HepG2 (cell line): ENCODE data around the gene SCIN. TPM values are rescaled to one million over a fixed set of nuclear protein-coding genes. Genes with fewer than 3 reads are reported as not detected.
"Not testable (repeated sequence)": the region's sequence is repeated elsewhere in the genome, so short reads cannot be mapped to it uniquely, and the experiment has no call there.

Experiments used
- ATAC-seq: fragments of 200-7000 bp; cut with Tn5 transposase; 3 replicates; pipeline ENCODE4 v1.9.1; 2020; ENCODE audit warnings: mild to moderate bottlenecking, moderate library complexity
- BruUV-seq: library from RNA; stranded (reverse); fragments of 400-500 nt; replicated peaks from 2 replicates; lab custom pipeline; 2021; lab: Mats Ljungman, UMichigan
- CTCF ChIA-PET: fragments of 300-600 bp; formaldehyde crosslinking; extraction: SDS; loops from one replicate; lab custom pipeline; 2021; ENCODE audit warnings: low total read pairs, inconsistent platforms, low intra/inter-chr PET ratio; lab: Yijun Ruan, JAX
- POLR2A ChIA-PET: fragments of 350-600 bp; sonication (Branson Sonifier 250); formaldehyde crosslinking; loops from one replicate; lab custom pipeline; 2020; ENCODE audit warnings: antibody characterized with exemption, inconsistent platforms; lab: Yijun Ruan, JAX
- DNase-seq: peaks from one replicate; pipeline ENCODE4 v3.0.0-alpha.2; 2015; ENCODE audit warnings: low spot score
- FAIRE-seq: peaks from 3 replicates; lab custom pipeline; 2011; peaks lifted over from hg19 to GRCh38; lab: Jason Lieb, UNC
- H2AFZ ChIP-seq: one replicate; pipeline ENCODE4 v1.6.1; 2011; ENCODE audit warnings: low read length, inconsistent platforms
- H3K27ac ChIP-seq: fragments of 300-600 bp; 3 replicates; pipeline ENCODE4 v1.8.0; 2011; ENCODE audit warnings: mixed run types, mild to moderate bottlenecking, mixed read lengths, low read length, inconsistent platforms; ENCODE audit not compliant: insufficient read depth; ENCODE audit errors: extremely low read length
- H3K27me3 ChIP-seq, 2 experiments: fragments of 200-600 bp in 1 of 2; 2 replicates in 1 of 2; 3 replicates in 1 of 2; pipeline versions ENCODE4 v1.6.0 to v1.8.0; 2011; ENCODE audit warnings: low read length in 2 of 2, mild to moderate bottlenecking in 2 of 2, moderate library complexity in 2 of 2, inconsistent platforms in 1 of 2; ENCODE audit not compliant: insufficient read depth in 2 of 2, control insufficient read depth in 1 of 2
- H3K36me3 ChIP-seq, 2 experiments: fragments of 200-600 bp in 1 of 2; replicated peaks in 1 of 2; 2 replicates in 1 of 2; 3 replicates in 1 of 2; pipeline versions ENCODE4 v1.5.1 to v1.8.0; 2011; ENCODE audit warnings: low read length in 2 of 2, inconsistent platforms in 1 of 2; ENCODE audit not compliant: insufficient read depth in 2 of 2, control insufficient read depth in 1 of 2
- H3K4me1 ChIP-seq: 2 replicates; pipeline ENCODE4 v1.5.1; 2012; ENCODE audit warnings: low read length, inconsistent platforms; ENCODE audit not compliant: insufficient read depth
- H3K4me2 ChIP-seq: 2 replicates; pipeline ENCODE4 v1.6.0; 2011; ENCODE audit warnings: low read depth, low read length, inconsistent platforms
- H3K4me3 ChIP-seq, 3 experiments: fragments of 200-600 bp in 1 of 3; sonication (generic), shearing (Covaris generic) in 1 of 3; replicated peaks in 1 of 3; 2 replicates each; pipeline ENCODE4 v1.5.1; 2011 to 2016; ENCODE audit warnings: low read length in 3 of 3, inconsistent platforms in 2 of 3, low read depth in 2 of 3, mild to moderate bottlenecking in 2 of 3, control low read depth in 1 of 3, mixed read lengths in 1 of 3; ENCODE audit not compliant: insufficient read depth in 1 of 3
- H3K79me2 ChIP-seq: one replicate; pipeline ENCODE4 v1.6.1; 2011; ENCODE audit warnings: low read length, inconsistent platforms; ENCODE audit not compliant: insufficient read depth
- H3K9ac ChIP-seq: 2 replicates; pipeline ENCODE4 v1.6.0; 2011; ENCODE audit warnings: mild to moderate bottlenecking, low read depth, low read length, inconsistent platforms; ENCODE audit not compliant: insufficient read depth
- H3K9me3 ChIP-seq: 2 replicates; pipeline ENCODE4 v1.5.1; 2012; ENCODE audit warnings: mild to moderate bottlenecking, low read length
- H4K20me1 ChIP-seq: 2 replicates; pipeline ENCODE4 v1.6.0; 2011; ENCODE audit warnings: inconsistent platforms, mild to moderate bottlenecking, low read length, moderate library complexity; ENCODE audit not compliant: insufficient read depth
- ATF7 ChIP-seq, 2 experiments: fragments of 450-650 bp in 1 of 2; sonication (generic) in 1 of 2; formaldehyde crosslinking in 1 of 2; IDR thresholded peaks; 2 replicates each; pipeline versions ENCODE4 v1.4.0 to v1.6.1; 2016 to 2020; ENCODE audit warnings: antibody characterized with exemption in 1 of 2, mild to moderate bottlenecking in 1 of 2, missing genetic modification reagents in 1 of 2
- CEBPB ChIP-seq: IDR thresholded peaks from 2 replicates; pipeline ENCODE4 v1.6.1; 2011; ENCODE audit warnings: low read depth, low read length, improper control_type of control experiment, borderline replicate concordance
- MLX ChIP-seq: IDR thresholded peaks from 2 replicates; pipeline ENCODE4 v1.6.1; 2016
- RARA ChIP-seq: IDR thresholded peaks from 2 replicates; pipeline ENCODE4 v1.6.1; 2016; ENCODE audit warnings: missing genetic modification reagents, missing compliant biosample characterization
- WGBS: methylation state at CpG from one replicate; pipeline ENCODE4 v1.1.6; 2017; ENCODE audit warnings: low lambda C conversion rate; 5-methylcytosine and 5-hydroxymethylcytosine counted together
- in situ Hi-C: cut with HindIII; loops from 2 replicates; pipeline ENCODE4 v1.10.0; 2017; ENCODE audit warnings: low pct_unique_long_range_greater_than_20kb; ENCODE audit not compliant: extremely low pct_ligation_motif_present
- intact Hi-C: fragments of 100-400 bp; cut with micrococcal nuclease; formaldehyde crosslinking; loops from one replicate; pipeline ENCODE4 v1.10.0; 2022; ENCODE audit not compliant: unreplicated experiment
- polyA plus RNA-seq, 8 experiments: library from polyadenylated mRNA; depleted of rRNA in 3 of 8; stranded (reverse) in 7 of 8; unstranded in 1 of 8; fragments of >200 nt; fragmentation: Illumina TruSeq in 4 of 8; extraction: Trizol in 4 of 8; gene quantifications; 2 replicates each; pipeline versions ENCODE4 v1.2.1 to v1.2.3, GENCODE V29; 2011 to 2016; ENCODE audit warnings: low read depth in 4 of 8, missing spikeins in 1 of 8, mixed read lengths in 1 of 8; ENCODE audit not compliant: insufficient read depth in 1 of 8
- total RNA-seq, 5 experiments: library from RNA; depleted of rRNA; stranded (reverse); fragments of >200 nt; fragmentation: Illumina TruSeq; extraction: Trizol; gene quantifications; 2 replicates each; pipeline ENCODE4 v1.2.3, GENCODE V29; 2016; ENCODE audit warnings: low read depth in 1 of 5

SCIN gene
- total and polyA plus RNA-seq, 2 of the 13 experiments (the other 11 are each of a cell fraction or from before 2014, with no cell fraction given), result not detected

GRCh38 chr7:12554872-12555271 is 15.6 kb upstream of the SCIN start:
- no peak overlapping the region for H2AFZ ChIP-seq
- no peak for ATAC-seq
- H3K4me2 ChIP-seq, result no peak overlapping the region
- in situ Hi-C loops, result no loop called here
- POLR2A ChIA-PET, result no interaction called here
- H3K4me3 ChIP-seq, result no peak overlapping the region
- H3K27ac ChIP-seq, result no peak overlapping the region
- H3K4me1 ChIP-seq, result no peaks in the 10 kb centered on the region
- H3K9me3 ChIP-seq, result no peaks in the 10 kb centered on the region
- no TSS peak for BruUV-seq
- H4K20me1 ChIP-seq, result no peaks in the 10 kb centered on the region
- intact Hi-C loops, result no loop called here
- H3K9ac ChIP-seq, result no peak overlapping the region
- no peaks in the 10 kb centered on the region for H3K36me3 ChIP-seq
- no peaks in the 10 kb centered on the region for H3K27me3 ChIP-seq
- WGBS, result 6% methylated on average over 6 of the region's 6 CpGs
- H3K79me2 ChIP-seq, result no peaks in the 10 kb centered on the region
- peak; percentile 48; the same call in 1 of the 2 replicates for TF ChIP-seq CEBPB
- peak; percentile 66 for TF ChIP-seq ATF7 (IDR thresholded peaks at IDR 0.05)
- TF ChIP-seq ATF7 (CRISPR knock-in tag; IDR thresholded peaks at IDR 0.05), result no peak
- TF ChIP-seq RARA (CRISPR knock-in tag), result no peak
- TF ChIP-seq MLX, result no peak
- DNase-seq, result no peak
- no peak for FAIRE-seq
- CTCF ChIA-PET, result no interaction called here

- DNase-seq, H3K4me2 ChIP-seq, ATAC-seq, H3K9ac ChIP-seq, CTCF ChIA-PET, H3K4me3 ChIP-seq, H3K9me3 ChIP-seq, BruUV-seq, H3K79me2 ChIP-seq, H3K36me3 ChIP-seq, POLR2A ChIA-PET, H3K4me1 ChIP-seq, H3K27ac ChIP-seq, H3K27me3 ChIP-seq, in situ Hi-C loops, H4K20me1 ChIP-seq, FAIRE-seq, H2AFZ ChIP-seq, intact Hi-C loops: not testable (repeated sequence)
- 36% methylated on average over 5 of the region's 6 CpGs for WGBS
Observed at GRCh38 chr7:12555695-12556094, 14.8 kb upstream of the SCIN start.

GRCh38 chr7:12556139-12556792 is 14.3 kb upstream of the SCIN start:
- H3K9ac ChIP-seq, H4K20me1 ChIP-seq, CTCF ChIA-PET, H2AFZ ChIP-seq, DNase-seq, H3K4me3 ChIP-seq, BruUV-seq, FAIRE-seq, H3K4me1 ChIP-seq, H3K27ac ChIP-seq, ATAC-seq, H3K4me2 ChIP-seq, POLR2A ChIA-PET, H3K27me3 ChIP-seq, H3K79me2 ChIP-seq, in situ Hi-C loops, H3K9me3 ChIP-seq, intact Hi-C loops, H3K36me3 ChIP-seq: not testable (repeated sequence)
- WGBS, result 68% methylated on average over 39 of the region's 60 CpGs
